Naive thymus-derived CD8-positive, alpha-beta T cell (primary cell): ENCODE data around the gene APOBEC4. TPM values are rescaled to one million over a fixed set of nuclear protein-coding genes. Genes with fewer than 3 reads are reported as not detected.
A peak's percentile ranks its signal among the peaks of the same experiment; 100 is the strongest.

Experiments used
- ATAC-seq, 2 donors: fragments of 150-1000 bp; cut with Tn5 transposase in 1 of 2; sonication (Bioruptor Pico), chemical (Tn5 transposase) in 1 of 2; 1 replicate in 1 of 2; 2 replicates in 1 of 2; pipeline ENCODE4 v1.10.0; 2021; ENCODE audit warnings: mild to moderate bottlenecking in 2 of 2, moderate library complexity in 2 of 2
- POLR2A ChIA-PET: fragments of 350-600 bp; sonication (Branson Sonifier 250); formaldehyde crosslinking; loops from one replicate; lab custom pipeline; 2021; ENCODE audit warnings: antibody characterized with exemption; lab: Charles Lee
- DNase-seq, 10 donors: peaks; one replicate each; pipeline versions ENCODE4 v3.0.0 to v3.0.0-alpha.2; 2020 to 2022
- H3K27ac Mint-ChIP-seq, 10 donors: one replicate each; pipeline ENCODE4 v1.8.0; 2020 to 2022; ENCODE audit warnings: mild to moderate bottlenecking in 10 of 10, mixed read lengths in 10 of 10, moderate library complexity in 4 of 10, inconsistent platforms in 1 of 10
- H3K27me3 Mint-ChIP-seq, 5 donors: one replicate each; pipeline ENCODE4 v1.8.0; 2021 to 2022; ENCODE audit warnings: mixed read lengths in 5 of 5
- H3K36me3 Mint-ChIP-seq, 3 donors: one replicate each; pipeline ENCODE4 v1.8.0; 2020 to 2022; ENCODE audit warnings: mixed read lengths in 3 of 3, mild to moderate bottlenecking in 2 of 3, inconsistent platforms in 1 of 3
- H3K4me1 Mint-ChIP-seq, 4 donors: one replicate each; pipeline ENCODE4 v1.8.0; 2021 to 2022; ENCODE audit warnings: mixed read lengths in 4 of 4
- H3K4me3 Mint-ChIP-seq, 10 donors: one replicate each; pipeline ENCODE4 v1.8.0; 2020 to 2022; ENCODE audit warnings: mild to moderate bottlenecking in 10 of 10, mixed read lengths in 10 of 10, moderate library complexity in 6 of 10, inconsistent platforms in 1 of 10
- H3K9me3 Mint-ChIP-seq, 9 donors: one replicate each; pipeline ENCODE4 v1.8.0; 2020 to 2022; ENCODE audit warnings: mixed read lengths in 9 of 9, mild to moderate bottlenecking in 3 of 9, inconsistent platforms in 1 of 9, moderate library complexity in 1 of 9
- polyA plus RNA-seq, 3 donors: library from polyadenylated mRNA; unstranded; fragments of 300-500 nt; fragmentation: Illumina TruSeq; gene quantifications; one replicate each; pipeline ENCODE4 v1.2.3, GENCODE V29; 2021
- total RNA-seq, 8 experiments: library from RNA in 2 of 8; stranded (reverse) in 2 of 8; gene quantifications; one replicate each; pipeline ENCODE4 v1.2.3 and lab custom pipeline; 2021 to 2026

Gene APOBEC4
- total and polyA plus RNA-seq, 5 experiments from 2014 or later, result not detected

DNA sequence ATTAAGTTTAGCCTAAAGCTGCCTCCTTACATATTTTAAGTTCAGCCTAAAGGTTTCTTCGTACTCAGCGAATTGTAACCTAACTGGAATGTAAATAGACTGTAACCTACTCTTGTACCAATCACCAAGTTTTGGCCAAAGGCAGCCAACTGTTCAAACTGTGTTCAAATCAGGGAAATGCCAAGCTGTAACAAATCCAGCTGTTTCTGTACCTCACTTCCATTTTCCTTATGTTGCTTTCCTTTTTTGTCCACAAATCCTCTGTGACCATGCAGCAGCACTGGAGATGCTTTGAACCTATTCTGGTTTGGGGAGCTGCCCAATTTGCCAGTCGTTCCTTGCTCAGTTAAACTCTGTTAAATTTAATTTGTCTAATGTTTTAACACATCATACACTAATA lies 3.2 kb upstream of the APOBEC4 start:
- DNase-seq, result no peak
- Mint-ChIP-seq H3K27ac (no peak overlapping the region), H3K4me3 (no peak overlapping the region), H3K4me1 (peaks cover 14 to 33% (median 29%) of the 10 kb centered on the region in 4 donors), H3K27me3 (peaks cover 0 to 1% (median 0%) of the 10 kb centered on the region in 5 donors), H3K36me3 (no peaks in the 10 kb centered on the region), H3K9me3 (no peaks in the 10 kb centered on the region)
- no peak for ATAC-seq
- POLR2A ChIA-PET, result no interaction called here

DNA sequence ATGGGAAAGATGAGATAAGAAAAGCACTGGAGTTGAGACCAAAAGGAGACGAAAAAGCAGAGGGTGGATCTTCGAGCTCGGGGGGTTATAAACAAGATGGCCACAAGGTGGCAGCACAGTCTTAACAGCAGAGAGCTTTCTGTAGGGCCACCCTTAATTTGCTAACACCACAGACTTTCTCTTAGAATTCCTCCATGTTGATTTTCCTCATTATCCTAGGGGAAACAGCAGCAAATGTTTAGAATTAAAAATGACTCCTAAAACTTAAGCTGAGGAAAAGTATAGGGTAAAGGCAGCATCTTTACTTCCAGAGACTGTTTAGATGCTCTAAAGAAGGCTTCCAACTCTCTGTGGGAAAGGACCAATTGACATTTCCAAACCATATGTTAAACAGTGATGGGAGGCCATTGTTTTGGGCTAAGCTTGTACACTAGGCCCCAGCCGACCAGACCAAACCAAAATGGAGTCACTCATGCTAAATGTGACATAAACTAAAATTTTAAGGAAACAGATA lies 2.5 kb upstream of the APOBEC4 start:
- H3K4me1 Mint-ChIP-seq, result peaks cover 12 to 36% (median 32%) of the 10 kb centered on the region in 4 donors

DNA sequence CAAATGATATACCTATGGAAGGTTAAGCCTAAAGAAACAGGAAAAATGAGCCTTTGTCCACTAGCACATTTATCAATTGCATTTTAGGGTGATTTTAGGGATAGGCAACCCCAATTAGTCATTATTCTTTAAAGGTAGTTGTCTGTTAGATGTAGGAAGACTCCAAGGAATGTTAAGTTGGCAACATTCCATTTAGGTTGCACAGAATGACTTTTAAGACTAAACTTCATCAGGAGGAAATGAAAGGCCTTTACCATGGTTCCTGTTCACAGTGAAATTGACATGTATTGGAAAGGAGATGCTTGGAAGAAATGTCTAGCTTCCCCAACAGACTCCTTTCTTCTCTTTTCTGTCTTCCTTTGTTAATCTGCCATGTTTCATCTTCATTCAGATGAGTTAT lies 1.6 kb upstream of the APOBEC4 start:
- Mint-ChIP-seq H3K27ac (no peak overlapping the region), H3K36me3 (no peaks in the 10 kb centered on the region), H3K27me3 (no peaks in the 10 kb centered on the region), H3K4me3 (no peak overlapping the region), H3K9me3 (no peaks in the 10 kb centered on the region), H3K4me1 (peaks cover 12 to 36% (median 32%) of the 10 kb centered on the region in 4 donors)
- POLR2A ChIA-PET, result interaction anchor here (0.6 kb wide), 1 partner anchor 303 kb away, joined by 3 read pairs; no protein-coding TSS in a partner anchor
- no peak for ATAC-seq
- DNase-seq, result no peak

More for the DNA sequence above, 2.5 kb upstream of the APOBEC4 start:
- Mint-ChIP-seq H3K27ac (peak overlapping the region in 1 of 10 donors; percentile 33), H3K27me3 (peaks cover 0 to under 1% (median 0%) of the 10 kb centered on the region in 5 donors), H3K9me3 (no peaks in the 10 kb centered on the region), H3K36me3 (no peaks in the 10 kb centered on the region), H3K4me3 (no peak overlapping the region)
- POLR2A ChIA-PET, result interaction anchor here (0.6 to 1.0 kb wide), 2 partner anchors 259 to 302 kb away, joined by 3 to 11 read pairs; no protein-coding TSS in a partner anchor
- ATAC-seq (peak; percentile 67 to 89), DNase-seq (peak; percentile 43 to 81 (median 70))

DNA sequence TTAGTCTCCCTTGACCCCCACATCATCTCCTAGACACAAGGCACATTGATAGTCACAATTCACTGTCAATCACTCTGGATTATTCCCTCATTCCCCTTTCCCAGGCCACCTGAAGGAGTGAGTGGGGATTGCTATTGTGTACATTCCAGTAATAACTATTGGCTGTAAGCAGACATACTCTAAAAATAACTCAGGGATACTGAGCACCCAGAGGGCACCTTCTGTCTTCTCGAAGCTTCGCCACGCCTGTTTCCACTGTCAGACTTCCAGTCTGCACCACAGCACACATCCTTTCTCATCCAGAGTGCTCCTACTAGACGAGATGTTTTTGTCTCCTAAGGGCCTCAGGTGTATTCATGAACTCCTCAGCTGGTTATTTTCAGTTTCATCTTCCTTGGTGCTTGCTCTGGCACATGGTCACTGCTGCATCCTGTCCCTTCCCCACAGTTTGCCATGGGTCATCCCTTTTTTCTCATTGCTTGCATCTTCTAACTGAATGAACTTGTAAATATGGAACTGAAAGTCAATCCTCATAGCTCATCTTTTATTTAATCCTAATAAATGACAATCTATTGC lies 848 bp upstream of the APOBEC4 start:
- H3K4me3 Mint-ChIP-seq, result no peak overlapping the region
- no peaks in the 10 kb centered on the region for H3K9me3 Mint-ChIP-seq
- DNase-seq, result no peak
- peak overlapping the region in 8 of 10 donors; percentile 15 to 86 (median 52) for H3K27ac Mint-ChIP-seq
- POLR2A ChIA-PET, result interaction anchor here (1.4 kb wide), 1 partner anchor 18 kb away, joined by 3 read pairs; the partner anchor contains the start of gene ARPC5
- no peaks in the 10 kb centered on the region for H3K27me3 Mint-ChIP-seq
- H3K4me1 Mint-ChIP-seq, result peaks cover 12 to 36% (median 32%) of the 10 kb centered on the region in 4 donors
- H3K36me3 Mint-ChIP-seq, result no peaks in the 10 kb centered on the region
- no peak for ATAC-seq

DNA sequence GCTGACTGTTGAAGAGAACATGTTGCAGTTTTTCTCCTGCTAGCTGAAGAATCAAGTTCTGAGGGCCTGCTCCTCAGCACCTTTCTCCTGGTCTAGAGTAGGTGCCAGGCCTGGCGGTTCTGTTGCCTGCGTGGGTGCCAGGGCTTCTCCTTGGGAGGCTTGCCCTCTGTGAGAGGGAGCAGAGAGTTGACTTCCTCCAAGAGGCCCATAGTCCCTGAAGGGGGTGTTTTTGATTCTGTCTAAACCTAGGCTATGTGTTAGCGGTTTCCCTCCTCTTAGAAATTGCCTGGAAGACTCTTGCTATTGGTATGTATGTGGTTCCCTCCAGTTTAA lies 312 bp upstream of the APOBEC4 start:
- Mint-ChIP-seq H3K27me3 (no peaks in the 10 kb centered on the region), H3K4me3 (no peak overlapping the region), H3K9me3 (no peaks in the 10 kb centered on the region), H3K4me1 (peaks cover 12 to 36% (median 32%) of the 10 kb centered on the region in 4 donors), H3K27ac (peak overlapping the region in 5 of 10 donors; percentile 15 to 86 (median 75)), H3K36me3 (no peaks in the 10 kb centered on the region)
- POLR2A ChIA-PET, result interaction anchor here (1.4 kb wide), 1 partner anchor 18 kb away, joined by 3 read pairs; the partner anchor contains the start of gene ARPC5
- DNase-seq (no peak), ATAC-seq (no peak)

DNA sequence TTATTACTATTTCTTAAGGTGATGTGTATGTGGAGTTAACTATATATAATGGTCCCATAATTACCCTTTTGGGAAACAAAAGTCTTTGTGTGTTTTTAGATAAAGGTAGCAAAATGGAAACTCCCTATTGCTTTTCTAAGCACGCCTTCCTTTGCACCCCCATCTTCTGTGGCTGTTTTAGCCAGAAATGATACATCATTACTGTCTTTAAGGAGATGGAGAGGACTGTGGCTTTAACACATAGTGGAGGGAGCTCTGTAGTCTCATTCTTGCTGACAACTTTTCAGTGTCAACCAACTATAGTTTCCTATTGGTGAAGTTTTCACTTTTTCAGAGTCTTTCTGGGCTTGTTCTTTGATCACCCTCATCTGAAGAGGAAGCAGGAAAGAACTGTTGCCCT lies 1.0 kb downstream of the APOBEC4 start:
- DNase-seq, result peak in 2 of 10 donors; percentile 15 to 17
- Mint-ChIP-seq H3K27ac (peak overlapping the region; percentile 34 to 86 (median 70)), H3K36me3 (peaks cover 0 to 3% (median 0%) of the 10 kb centered on the region in 3 donors), H3K27me3 (no peaks in the 10 kb centered on the region), H3K4me1 (peaks cover 12 to 36% (median 32%) of the 10 kb centered on the region in 4 donors), H3K9me3 (no peaks in the 10 kb centered on the region), H3K4me3 (peak overlapping the region in 4 of 10 donors; percentile 13 to 43 (median 34))
- POLR2A ChIA-PET, result interaction anchor here (0.7 kb wide), 1 partner anchor 264 kb away, joined by 3 read pairs; no protein-coding TSS in a partner anchor
- peak; percentile 63 to 71 for ATAC-seq

DNA sequence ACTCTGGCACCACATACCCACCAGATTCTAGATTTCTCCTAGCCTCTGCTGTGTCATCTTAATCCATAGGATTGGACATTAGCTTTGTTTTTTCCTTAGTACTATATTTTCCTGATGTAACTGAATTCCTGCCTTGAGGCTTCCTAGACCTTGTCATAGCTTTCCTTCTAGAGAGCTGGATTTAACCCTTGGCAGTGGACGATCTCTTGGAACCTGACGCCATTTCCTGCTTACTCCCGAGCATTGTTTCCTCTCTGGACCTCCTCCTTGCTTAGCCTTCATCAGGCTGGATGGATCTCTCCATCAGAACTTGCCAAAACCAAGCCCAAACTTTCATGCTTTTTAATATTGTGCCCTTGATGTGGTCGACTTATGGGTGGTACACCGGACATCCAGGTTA lies 1.5 kb downstream of the APOBEC4 start:
- POLR2A ChIA-PET, result no interaction called here

DNA sequence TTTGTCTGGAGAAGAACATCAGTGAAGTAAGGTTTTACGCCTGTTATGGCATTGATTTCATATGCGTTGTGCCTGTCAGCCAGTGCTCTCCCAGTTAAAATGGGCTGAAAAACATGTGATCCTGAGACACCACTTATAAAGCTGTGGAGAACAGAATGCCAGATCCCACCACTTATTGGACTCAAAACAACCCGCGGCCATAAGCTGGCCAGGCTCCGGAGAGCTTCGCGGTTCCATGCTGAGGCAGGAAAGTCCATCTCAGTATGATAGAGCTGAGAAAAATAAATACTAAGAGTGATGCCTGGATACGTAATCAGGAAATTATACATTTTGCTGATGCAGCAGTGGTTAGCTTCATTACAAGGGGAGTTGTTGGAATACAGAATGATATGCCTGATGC lies 5.1 kb downstream of the APOBEC4 start:
- ATAC-seq (no peak), DNase-seq (no peak)
- Mint-ChIP-seq H3K9me3 (no peaks in the 10 kb centered on the region), H3K4me1 (peaks cover 14 to 20% (median 19%) of the 10 kb centered on the region in 4 donors), H3K27ac (no peak overlapping the region), H3K4me3 (no peak overlapping the region), H3K27me3 (no peaks in the 10 kb centered on the region), H3K36me3 (peaks cover 0 to 3% (median 0%) of the 10 kb centered on the region in 3 donors)
- POLR2A ChIA-PET, result no interaction called here

More for the DNA sequence above, 1.5 kb downstream of the APOBEC4 start:
- H3K27ac Mint-ChIP-seq, result peak overlapping the region in 9 of 10 donors; percentile 38 to 86 (median 71)
- no peak for ATAC-seq
- no peaks in the 10 kb centered on the region for H3K27me3 Mint-ChIP-seq
- H3K4me1 Mint-ChIP-seq, result peaks cover 15 to 36% (median 32%) of the 10 kb centered on the region in 4 donors
- no peak for DNase-seq
- H3K4me3 Mint-ChIP-seq, result no peak overlapping the region
- peaks cover 0 to 3% (median 0%) of the 10 kb centered on the region in 3 donors for H3K36me3 Mint-ChIP-seq
- H3K9me3 Mint-ChIP-seq, result no peaks in the 10 kb centered on the region

DNA sequence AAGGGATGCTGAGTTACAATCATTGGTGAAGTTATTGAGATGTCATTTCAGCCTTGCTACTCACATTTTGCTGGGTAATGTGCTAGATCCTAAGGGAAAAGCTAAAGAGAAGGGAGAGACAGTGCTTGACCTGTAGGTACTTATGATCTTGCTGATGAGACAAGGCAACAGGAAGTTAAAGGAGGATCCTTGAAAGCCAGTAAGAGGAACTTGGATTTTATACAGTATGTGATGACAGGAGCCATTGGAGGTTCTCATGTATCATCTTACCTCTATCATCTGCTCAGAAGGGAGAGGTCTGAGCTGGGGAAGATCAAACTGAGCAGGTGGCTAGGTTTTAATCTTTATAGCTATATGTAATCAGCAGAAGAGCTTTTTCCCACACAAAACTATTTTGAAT lies 6.3 kb downstream of the APOBEC4 start:
- H3K4me1 Mint-ChIP-seq, result peaks cover 6 to 8% (median 7%) of the 10 kb centered on the region in 4 donors
- no peaks in the 10 kb centered on the region for H3K9me3 Mint-ChIP-seq
- peaks cover 0 to 3% (median 0%) of the 10 kb centered on the region in 3 donors for H3K36me3 Mint-ChIP-seq
- no peak overlapping the region for H3K4me3 Mint-ChIP-seq
- DNase-seq, result no peak
- ATAC-seq, result no peak
- POLR2A ChIA-PET, result interaction anchor here (0.9 kb wide), 1 partner anchor 12 kb away, joined by 3 read pairs; no protein-coding TSS in a partner anchor
- no peaks in the 10 kb centered on the region for H3K27me3 Mint-ChIP-seq
- peak overlapping the region in 1 of 10 donors; percentile 19 for H3K27ac Mint-ChIP-seq

DNA sequence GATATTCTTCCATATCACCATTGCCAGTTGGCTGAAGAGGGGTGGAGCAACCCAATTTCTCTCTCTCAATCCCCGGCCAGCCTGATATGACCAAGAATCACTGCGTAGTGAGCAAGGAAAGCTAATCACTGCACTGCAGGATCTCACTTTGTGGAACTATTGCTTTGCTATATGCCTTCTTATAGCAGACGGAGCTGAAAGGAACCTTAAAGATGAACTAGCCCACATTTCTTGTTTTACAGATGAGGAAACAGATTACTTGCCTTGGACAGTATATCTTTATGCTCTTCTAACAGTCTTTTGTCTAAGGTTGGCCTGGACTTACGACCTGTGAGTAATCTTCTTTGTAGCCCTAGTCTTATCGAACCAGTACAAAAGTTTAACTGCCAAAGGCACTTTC lies 7.6 kb downstream of the APOBEC4 start:
- DNase-seq (no peak), ATAC-seq (no peak)
- Mint-ChIP-seq H3K4me1 (peaks cover 0 to 6% (median 0%) of the 10 kb centered on the region in 4 donors), H3K27me3 (no peaks in the 10 kb centered on the region), H3K4me3 (no peak overlapping the region), H3K27ac (no peak overlapping the region), H3K9me3 (no peaks in the 10 kb centered on the region), H3K36me3 (peaks cover 0 to 3% (median 0%) of the 10 kb centered on the region in 3 donors)
- POLR2A ChIA-PET, result no interaction called here

DNA sequence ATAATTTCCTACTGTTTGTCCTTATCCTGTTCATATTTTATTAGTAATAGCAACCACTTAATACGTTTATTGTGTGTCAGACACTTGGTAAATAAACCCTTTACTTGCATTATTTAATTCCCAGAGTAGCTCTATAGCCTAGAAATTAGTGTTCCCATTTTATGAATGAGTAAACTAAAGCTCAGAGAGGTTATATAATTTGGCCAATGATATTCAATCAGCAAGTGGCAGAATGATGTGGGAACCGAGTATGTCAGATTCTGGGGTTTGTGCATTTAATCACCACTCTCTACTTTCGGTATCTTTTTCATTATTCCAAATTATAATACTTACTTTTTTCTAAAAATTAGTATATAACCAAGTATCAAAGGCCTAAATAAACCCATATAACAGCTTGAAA lies 10.9 kb downstream of the APOBEC4 start:
- Mint-ChIP-seq H3K9me3 (no peaks in the 10 kb centered on the region), H3K27ac (no peak overlapping the region), H3K4me1 (peaks cover under 1 to 8% (median 4%) of the 10 kb centered on the region in 4 donors), H3K4me3 (no peak overlapping the region), H3K36me3 (no peaks in the 10 kb centered on the region), H3K27me3 (peaks cover 0 to 2% (median 0%) of the 10 kb centered on the region in 5 donors)
- POLR2A ChIA-PET, result no interaction called here
- ATAC-seq, result no peak
- no peak for DNase-seq

DNA sequence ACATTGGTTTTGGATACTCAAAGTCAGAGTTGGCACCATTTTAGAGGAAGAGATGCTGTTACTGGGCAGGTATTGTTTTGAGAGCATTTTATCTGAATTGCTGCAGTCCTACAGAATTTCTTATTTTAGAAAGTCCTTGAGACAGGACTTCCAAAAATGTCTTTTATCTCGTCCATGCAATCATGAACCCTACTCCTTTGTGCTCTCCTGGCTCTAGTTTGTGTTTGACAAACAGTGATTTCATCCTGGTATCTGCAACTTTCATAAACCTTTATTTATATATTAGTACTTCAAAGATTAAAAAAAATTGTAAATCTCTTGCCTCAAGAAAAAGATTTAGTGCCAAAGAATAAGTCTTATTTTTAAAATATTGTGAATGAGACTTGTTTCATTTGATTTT lies 12.9 kb downstream of the APOBEC4 start:
- H3K27ac Mint-ChIP-seq, result peak overlapping the region in 1 of 10 donors; percentile 24

More for the DNA sequence above, 12.9 kb downstream of the APOBEC4 start:
- peaks cover 0 to 2% (median 0%) of the 10 kb centered on the region in 5 donors for H3K27me3 Mint-ChIP-seq
- H3K4me3 Mint-ChIP-seq, result no peak overlapping the region
- POLR2A ChIA-PET, result no interaction called here
- peaks cover 0 to 4% (median 0%) of the 10 kb centered on the region in 3 donors for H3K36me3 Mint-ChIP-seq
- H3K4me1 Mint-ChIP-seq, result peaks cover 8 to 22% (median 19%) of the 10 kb centered on the region in 4 donors
- DNase-seq, result no peak
- no peak for ATAC-seq
- H3K9me3 Mint-ChIP-seq, result no peaks in the 10 kb centered on the region
